ENCODE data around the gene RNF130.
"Not testable (repeated sequence)": the region's sequence is repeated elsewhere in the genome, so short reads cannot be mapped to it uniquely, and the experiment has no call there.

Gene RNF130

DNA sequence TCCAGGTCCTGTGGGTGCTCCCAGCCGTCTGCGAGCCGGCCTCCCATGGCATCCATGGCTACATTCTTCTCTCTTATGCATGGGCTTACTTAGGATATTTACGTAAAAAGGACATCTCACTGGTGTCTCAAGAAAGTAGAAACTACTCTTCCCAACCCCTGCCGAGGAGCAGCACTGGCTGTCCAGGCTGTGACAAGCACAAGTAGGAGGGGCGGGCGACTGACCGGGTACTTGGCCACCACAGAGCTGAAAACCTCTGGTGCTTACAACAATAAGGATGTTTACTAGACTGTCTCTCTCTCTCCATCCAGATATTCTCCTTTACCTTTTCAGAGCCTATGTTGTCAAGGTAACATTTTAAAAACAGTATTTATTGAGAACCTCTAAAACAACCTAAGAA is 107.5 kb downstream of the RNF130 start:
- no peak for DNase-seq

DNA sequence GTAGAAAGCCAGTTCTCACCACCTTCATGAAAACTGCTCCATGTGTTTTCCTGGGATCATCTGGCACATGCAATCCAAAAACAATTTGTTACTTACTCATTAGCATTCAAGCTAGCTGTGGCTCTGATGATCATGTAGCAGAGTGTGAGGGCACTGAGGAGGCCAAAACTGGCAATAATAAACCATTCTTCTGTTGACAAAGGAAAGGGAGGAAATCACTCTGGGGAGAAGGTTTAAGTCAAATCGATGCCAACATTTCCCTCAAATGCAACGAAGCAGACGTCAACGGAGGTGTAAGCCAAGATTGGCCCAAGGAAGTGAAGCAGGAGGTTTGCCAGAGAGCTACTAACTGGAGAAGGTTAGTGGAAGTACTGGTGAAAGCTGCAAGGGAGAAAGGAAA is 108.2 kb downstream of the RNF130 start:
- no peak for DNase-seq

DNA sequence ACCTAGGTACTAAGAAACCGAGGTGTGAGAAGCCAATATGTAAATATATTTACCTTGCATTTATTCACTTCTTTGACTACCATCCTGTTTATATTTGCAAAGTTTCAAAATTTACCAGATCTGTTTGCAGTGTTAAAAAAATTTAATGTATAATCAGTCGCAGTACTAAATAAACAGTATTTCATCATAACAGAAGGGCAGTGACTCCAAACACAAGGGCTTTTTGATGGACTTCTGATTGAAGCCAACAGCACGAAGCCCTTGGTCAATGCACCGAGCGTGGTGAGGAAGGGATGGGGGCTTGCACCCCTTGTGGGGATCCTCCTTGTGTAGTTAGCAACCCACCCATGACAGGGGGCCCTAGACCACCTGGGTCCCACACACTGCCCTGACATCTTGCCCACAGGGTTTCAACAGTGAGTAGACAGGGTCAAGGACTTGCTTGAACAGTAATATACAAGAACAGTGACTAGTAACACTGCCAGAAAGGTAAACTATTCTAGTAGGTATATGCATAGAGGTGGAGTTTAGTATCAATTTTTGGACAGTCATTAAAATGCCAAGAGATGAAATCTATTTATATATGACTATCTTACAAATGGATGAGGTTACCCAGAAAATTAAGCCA is 111.2 kb downstream of the RNF130 start:
- DNase-seq: no peak

DNA sequence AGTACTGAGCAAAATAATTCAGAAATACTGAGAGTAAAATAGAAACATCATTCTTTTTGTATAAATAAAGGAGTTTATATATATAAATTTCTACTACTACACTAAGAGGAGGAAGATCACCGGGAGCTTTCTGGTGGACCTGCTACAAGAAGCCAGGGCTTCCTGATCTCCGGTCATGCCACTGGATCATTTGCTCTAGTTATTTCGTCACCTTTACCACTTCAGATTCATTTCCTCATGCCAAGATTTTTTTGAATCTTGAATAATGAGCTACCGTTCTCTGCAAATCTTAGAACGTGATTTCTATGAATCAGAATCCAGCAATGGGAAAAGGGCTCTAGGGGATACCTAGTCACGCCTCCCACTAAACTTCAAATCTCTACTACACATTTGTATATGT is 111.9 kb downstream of the RNF130 start:
- no peak for DNase-seq

DNA sequence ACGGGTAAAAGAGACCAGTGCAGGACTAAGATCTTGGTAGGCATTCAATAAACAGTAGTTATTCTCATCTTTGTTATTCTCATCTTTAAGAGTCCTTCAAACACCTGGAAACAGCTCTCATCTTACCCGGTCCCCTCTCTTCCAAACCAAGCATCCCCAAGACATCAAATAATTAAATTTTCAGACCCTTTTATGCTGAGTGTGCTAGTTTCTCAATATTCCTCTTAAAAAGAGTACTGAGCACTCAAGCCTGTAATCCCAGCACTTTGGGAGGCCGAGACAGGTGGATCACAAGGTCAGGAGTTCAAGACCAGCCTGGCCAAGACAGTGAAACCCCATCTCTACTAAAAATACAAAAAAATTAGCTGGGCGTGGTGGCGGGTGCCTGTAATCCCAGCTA is 112.4 kb downstream of the RNF130 start:
- DNase-seq: not testable (repeated sequence)

DNA sequence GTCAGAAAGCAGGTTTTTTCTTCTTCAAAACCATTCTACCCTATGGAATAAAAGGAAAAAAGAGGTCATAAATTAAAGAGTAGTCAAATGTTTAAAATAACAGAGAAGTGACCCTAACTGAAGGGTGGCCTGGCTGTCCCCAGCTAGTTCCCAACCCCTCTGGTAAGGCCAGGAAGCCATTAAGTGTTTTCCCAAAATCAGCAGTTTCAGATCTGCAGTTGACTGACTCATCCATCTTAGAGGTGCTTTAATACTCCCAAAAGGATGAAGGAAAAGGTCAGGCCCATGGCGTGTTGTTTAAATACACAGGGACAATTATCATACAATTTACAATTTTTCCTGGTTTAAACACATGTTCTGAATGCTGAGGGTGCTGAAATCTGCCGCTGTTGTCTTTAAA is 115.9 kb downstream of the RNF130 start:
- no peak for DNase-seq

DNA sequence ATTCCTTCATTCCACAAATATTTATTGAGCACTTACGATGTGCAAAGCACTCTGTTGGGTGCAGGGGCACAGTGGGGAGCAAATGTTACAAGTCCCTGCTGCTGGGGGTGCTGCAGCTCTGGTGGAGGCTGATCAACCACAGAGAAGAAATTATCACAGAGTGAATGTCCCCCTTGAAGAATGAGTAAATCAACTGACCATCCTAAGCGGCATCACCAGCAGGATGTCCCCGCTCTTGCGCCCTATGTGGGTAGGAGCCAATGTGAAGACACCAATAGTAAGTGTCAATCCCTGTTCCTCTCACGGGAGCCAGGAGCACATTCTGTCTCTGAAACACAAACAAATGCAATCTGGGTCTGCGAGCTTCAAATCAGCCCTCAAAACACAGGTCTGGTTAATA is 116.5 kb downstream of the RNF130 start:
- DNase-seq: no peak

DNA sequence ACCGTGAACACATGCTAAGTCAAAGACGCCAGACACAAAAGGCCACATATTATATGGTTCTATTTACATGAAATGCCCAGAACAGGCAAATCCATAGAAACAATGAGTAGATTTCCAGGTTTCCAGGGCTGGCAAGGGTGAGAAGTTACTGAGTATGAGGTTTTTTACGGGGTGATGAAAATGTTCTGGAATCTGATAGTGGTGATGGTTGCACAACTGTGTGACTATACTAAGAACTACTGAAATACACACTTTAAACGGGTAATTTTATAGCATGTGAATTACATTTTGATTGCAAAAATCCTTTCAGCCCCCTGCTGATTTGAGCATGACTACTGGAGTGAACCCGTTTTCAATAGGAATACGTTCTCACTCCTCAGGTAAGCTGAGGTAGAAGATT is 117.1 kb downstream of the RNF130 start:
- no peak for DNase-seq

DNA sequence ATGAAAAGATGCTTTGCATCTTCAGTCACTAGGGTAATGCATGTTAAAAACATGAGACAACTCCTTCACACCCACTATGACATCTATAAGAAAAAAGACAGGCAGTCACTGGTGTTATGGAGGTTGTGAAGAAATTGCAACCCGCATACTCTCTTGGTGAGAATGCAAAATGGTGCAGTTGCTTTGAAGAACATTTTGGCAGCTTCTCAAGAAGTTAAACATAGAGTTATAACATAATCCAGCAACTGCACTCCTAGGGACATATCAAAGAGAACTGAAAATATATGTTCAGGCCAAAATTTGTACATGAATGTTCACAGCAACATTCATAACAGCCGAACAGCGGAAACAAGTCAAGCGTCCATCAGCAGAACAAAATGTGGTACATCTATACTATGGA is 117.6 kb downstream of the RNF130 start:
- no peak for DNase-seq

DNA sequence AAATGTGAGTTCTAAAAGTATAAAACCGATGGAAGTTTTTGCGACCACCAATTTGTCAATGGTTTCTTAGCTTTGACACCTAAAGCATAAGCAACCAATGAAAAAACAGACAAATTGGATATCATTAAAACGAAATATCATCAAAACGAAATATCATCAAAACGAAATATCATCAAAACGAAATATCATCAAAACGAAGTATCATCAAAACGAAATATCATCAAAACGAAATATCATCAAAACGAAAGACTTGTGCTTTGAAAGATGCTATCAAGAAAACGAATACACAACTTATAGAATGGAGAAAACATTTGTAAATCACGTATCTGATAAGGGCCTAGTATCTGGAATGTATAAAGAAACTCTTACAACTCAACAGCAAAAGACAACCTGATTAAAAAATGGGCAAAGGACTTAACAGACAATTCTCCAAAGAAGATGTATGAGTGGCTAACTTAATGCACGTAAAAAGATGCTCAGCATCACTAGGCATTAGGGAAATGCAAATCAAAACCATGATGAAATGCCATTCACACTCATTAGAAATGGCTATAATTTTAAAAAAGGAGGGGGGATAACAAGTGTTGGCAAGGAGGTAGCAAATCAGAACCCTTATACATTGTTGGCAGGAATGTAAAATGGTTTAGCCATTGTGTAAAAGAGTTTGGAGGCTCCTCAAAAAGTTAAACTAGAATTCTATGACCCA is 134.4 kb downstream of the RNF130 start:
- DNase-seq: no peak

DNA sequence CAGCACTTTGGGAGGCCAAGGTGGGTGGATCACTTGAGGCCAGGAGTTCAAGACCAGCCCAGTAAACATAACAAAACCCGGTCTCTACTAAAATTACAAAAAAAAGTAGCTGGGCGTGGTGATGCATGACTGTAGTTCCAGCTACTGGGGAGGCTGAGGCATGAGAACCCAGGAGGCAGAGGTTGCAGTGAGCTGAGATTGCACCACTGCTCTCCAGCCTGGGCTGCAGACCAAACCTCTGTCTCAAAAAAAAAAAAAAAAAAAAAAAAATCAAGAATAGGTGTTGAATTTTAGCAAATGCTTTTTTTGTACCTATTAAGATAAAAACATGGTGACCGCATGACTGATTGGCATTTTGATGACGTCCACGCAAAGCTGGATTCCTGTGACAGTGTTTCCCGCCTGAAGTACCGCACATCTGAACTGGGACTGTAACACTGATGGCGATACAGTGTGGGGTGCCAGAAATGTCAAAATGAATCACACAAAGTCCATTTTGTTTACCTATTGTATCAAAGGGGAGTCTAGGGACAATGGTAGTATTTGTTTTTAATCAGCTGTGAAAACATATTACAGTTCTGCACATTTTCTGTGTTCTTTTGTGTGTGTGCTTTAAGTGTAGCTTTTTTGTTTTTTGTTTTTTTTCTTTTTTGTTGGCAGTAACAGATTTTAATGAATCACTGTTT is 140.6 kb downstream of the RNF130 start:
- no peak for DNase-seq

DNA sequence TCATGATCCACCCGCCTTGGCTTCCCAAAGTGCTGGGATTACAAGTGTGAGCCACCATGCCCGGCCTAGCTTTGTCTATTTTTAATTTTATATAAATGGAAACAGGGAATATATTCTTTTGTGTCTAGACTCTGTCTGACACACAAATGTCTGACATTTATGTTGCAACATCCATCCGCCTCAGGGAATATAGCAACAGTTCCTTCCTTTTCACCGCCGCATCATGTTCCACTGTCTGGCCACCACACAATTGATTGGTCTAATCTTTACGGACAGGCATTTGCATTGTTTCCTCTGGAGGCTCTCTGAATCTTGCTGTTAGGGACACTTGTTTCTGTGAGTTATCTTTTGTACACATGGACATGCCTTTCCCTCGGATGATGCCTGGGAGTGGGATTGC is 143.7 kb downstream of the RNF130 start:
- DNase-seq: no peak

DNA sequence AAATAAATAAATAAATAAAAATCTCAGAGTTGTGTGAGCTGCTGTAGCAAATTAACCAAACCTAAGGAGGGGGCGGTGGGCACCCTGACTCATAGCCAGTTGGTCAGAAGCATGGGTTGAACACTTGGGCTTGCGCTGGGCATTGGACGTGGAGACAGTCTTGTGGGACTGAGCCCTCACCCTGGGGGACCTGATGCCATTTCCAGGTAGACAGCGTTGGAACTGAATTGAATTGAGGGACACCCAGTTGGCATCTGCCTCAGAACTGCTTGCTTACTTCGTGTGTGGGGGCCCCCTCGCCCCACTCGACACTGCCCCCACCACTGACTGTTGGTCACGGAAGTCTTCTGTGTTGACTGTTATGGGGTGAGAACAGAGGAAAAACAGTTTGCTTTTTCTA is 144.9 kb downstream of the RNF130 start:
- no peak for DNase-seq

DNA sequence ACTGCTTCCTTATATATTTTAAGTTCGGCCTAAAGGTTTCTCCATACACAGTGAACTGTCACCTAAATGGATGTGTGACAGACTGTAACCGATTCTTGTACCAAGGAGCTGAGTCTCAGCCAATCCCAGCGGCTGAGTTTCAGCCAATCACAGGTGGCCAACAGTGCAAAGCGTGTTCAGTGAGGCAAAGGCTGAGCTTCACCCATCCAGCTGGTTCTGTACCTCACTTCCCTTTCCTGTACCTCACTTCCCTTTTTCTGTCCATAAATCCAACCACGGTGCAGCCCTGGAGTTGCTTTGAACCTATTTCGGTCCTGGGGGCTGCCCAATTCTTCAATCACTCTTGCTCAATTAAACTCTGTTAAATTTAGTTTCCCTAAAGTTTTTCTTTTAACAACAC is 148.1 kb downstream of the RNF130 start:
- DNase-seq: no peak

DNA sequence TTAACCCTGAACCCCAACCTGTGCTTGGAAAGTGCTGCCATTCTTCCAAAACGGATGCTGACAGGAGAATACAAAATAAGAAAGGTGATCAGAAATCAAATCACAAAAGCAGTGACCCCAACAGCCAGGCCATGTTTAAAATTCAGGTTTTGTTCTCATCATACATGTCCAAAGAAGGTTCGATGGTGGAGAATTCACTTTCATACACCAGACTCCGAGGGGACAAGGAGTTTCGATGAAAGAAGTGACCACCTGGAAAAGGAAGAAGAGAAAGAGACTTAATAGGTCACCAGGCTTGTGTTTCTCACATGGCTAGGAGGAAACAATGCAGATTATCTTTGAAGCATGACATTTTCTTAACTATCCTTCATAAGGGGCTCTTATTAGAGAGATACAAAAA is 151.4 kb downstream of the RNF130 start:
- no peak for DNase-seq

DNA sequence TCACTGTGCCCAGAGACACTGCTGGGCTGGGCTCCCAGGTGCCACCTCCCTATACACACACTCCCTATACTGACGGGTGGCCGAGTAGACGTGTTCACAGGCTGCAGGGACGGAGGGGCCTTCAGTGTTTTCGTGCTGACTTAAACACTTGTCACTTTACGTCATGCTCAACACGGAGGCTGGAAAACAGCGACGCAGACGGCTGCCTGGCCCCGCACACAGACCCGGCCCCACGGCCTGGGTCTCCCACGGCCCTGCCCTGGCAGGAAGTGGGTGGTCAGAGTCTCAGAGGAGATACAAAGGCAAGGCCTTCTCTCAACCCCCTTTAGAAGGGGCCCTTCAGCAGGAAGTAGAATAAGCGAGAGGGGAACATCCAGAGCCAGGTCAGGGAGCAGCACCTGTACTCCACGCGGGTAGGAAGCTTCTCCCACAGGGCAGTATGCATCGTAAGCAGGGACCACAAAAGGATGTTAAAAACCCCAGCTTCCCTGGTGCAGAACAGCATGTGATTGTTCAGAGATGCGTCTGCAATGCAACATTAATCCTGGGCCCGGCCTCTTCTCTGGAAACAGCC is 152.0 kb downstream of the RNF130 start:
- no peak for DNase-seq

DNA sequence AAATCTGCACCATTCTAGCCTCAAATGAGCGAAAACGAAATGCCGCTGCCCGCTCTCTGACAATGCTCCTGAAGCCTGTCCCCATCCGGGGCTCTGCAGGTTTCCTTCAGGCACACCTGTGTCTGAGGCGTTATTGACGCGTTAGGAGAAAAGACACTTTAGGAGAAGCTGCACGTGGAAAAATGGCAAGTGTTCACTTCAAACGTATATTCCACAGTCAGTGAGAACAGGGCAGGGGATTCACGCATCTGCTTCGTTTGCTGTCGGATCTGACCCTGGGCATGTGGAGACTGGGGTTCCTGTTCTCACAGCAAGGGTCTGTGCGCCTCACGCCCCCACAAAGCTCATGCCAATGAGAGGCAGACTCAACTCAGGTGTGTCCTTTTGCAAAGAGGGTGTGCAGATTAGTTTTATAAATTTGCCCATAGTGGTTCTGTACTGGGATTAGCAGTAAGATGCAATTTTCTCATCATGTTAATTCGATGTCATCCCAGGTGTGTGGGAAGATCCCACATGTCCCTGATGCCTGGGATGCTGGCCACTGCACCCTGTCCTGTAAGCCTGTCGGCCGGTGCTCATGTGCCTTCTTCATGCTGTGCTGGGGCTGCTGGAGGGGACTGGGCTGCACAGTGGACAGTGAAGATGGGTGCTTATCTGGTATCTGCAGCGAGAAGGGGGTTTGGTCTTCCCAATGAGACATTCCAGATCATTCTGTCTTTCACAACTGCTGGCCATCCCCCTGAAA is 152.6 kb downstream of the RNF130 start:
- DNase-seq: no peak

DNA sequence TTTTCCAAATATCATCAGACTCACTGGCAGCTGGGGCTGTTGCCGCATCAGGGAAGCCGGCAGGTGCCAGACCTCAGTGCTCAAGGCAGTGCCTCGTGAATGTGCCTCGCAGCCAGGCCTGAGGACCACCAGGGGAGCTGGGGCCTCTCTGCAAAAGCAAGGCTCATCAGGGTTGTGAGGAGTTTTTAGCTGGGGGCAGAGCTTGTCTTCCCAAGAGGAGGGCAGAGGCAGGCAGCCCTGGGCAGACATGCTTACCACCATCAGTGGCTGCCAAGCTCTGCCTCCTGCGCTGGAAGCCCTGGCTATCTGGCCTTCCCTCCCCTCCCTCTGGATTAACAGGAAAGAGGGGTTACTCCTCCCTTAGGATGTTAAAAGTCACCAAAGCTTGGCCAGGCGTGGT is 155.0 kb downstream of the RNF130 start:
- no peak for DNase-seq

DNA sequence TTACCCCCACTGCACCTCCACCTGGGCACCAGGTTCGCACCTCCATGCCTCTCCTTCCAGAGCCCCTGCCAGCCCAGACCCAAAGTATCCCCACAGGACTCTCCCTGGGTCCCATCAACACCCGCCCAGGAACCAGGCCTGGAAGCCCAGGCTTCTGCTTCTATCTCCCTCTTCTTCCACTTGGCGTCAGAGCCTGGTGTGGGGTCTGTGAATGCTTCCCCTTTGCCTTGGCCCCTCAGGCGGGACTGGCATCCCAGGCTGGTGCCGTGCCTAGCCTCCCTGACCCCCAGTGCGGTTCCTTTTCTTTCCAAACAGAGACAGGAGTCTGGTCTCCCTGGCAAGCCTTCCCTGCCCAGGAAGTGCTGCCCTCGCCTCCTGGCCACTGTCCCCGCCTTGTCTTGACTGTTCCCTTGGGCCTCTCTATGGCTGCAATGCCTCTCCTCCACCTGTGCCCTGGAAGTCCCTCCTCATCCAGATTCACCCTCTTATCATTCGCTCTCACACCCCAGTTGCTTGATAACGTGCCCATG is 156.1 kb downstream of the RNF130 start:
- DNase-seq: no peak

DNA sequence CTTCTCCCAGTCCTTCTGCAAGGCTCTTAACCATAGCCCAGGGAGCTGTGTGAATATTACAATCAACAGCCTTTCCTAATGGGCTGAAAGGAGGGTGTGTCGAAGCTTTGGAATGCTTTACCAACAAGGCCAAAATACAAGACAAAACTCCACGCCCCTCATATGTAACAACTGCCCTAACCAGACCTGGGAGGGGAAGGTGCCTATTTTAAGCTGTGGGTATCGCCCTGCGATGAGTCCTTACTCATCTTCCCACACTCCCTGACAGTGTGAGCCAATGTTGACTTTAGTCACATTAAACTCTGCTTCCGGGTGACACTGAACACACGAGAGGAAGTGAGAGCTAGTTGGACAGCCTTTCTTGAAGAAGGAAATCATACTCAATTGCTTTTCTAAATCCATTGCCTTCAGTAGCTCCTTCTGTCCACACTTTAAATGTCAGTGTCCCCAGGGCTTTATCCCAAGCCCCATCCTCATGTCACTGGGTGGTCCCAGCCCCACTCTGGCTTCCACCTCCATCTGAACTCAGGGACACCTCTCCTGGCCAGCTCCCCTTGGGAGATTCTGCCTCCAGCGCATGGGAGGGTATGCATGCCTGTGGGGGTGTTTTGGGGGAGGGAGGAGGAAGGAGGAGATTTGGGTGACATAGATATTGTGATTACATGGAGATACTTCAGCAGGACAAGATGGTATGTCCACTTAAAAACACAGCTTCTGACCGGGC is 157.4 kb downstream of the RNF130 start:
- DNase-seq: no peak

DNA sequence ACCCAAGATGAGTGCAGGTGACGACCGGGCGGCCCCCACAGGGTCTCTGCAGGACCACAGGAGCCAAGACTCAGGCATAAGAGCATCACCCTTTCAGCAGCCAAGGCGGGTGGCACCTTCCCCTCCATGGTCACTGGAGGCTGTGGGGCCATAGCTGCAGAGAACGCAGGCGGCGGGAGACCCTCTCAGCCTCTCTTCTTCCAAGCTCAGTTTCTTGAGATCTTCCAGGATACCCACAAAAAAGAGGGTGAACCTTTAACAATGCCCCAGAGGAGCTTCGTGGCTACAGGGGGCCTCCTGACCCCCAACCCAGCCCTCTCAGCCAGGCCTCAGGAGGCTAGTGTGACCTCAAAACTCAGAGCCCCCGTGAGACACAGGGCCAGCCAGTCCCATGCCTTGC is 158.1 kb downstream of the RNF130 start:
- no peak for DNase-seq

DNA sequence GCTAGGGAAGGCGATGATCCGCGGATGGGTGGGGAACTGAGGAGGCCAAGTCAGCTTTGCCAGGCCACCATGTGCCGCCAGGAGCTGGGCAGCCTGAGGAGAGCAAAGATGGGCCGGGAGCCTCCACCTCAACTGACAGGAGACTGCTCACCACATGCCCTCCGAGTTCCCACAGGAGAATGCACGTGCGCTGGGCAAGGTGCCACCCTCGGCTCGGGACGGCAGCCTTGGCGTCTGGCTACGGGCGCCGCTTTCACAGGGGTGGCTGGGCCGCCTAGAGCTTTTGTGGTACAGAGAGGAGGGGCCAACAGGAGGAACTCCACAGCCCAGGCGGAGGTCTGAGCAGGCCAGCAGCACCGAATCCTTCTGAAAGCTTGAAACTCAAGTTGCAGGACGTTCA is 158.6 kb downstream of the RNF130 start:
- no peak for DNase-seq
